HepG2 (cell line): ENCODE data around the gene ZNF445. TPM values are rescaled to one million over a fixed set of nuclear protein-coding genes. Genes with fewer than 3 reads are reported as not detected.

Experiments
- ATAC-seq: fragments of 200-7000 bp; cut with Tn5 transposase; 3 replicates; pipeline ENCODE4 v1.9.1; 2020; ENCODE audit warnings: mild to moderate bottlenecking, moderate library complexity
- BruUV-seq: library from RNA; stranded (reverse); fragments of 400-500 nt; replicated peaks from 2 replicates; lab custom pipeline; 2021; lab: Mats Ljungman, UMichigan
- CTCF ChIA-PET: fragments of 300-600 bp; formaldehyde crosslinking; extraction: SDS; loops from one replicate; lab custom pipeline; 2021; ENCODE audit warnings: low total read pairs, inconsistent platforms, low intra/inter-chr PET ratio; lab: Yijun Ruan, JAX
- POLR2A ChIA-PET: fragments of 350-600 bp; sonication (Branson Sonifier 250); formaldehyde crosslinking; loops from one replicate; lab custom pipeline; 2020; ENCODE audit warnings: antibody characterized with exemption, inconsistent platforms; lab: Yijun Ruan, JAX
- DNase-seq: peaks from one replicate; pipeline ENCODE4 v3.0.0-alpha.2; 2015; ENCODE audit warnings: low spot score
- FAIRE-seq: peaks from 3 replicates; lab custom pipeline; 2011; peaks lifted over from hg19 to GRCh38; lab: Jason Lieb, UNC
- H2AFZ ChIP-seq: one replicate; pipeline ENCODE4 v1.6.1; 2011; ENCODE audit warnings: low read length, inconsistent platforms
- H3K27ac ChIP-seq: fragments of 300-600 bp; 3 replicates; pipeline ENCODE4 v1.8.0; 2011; ENCODE audit warnings: mixed run types, mild to moderate bottlenecking, mixed read lengths, low read length, inconsistent platforms; ENCODE audit not compliant: insufficient read depth; ENCODE audit errors: extremely low read length
- H3K27me3 ChIP-seq, 2 experiments: fragments of 200-600 bp in 1 of 2; 2 replicates in 1 of 2; 3 replicates in 1 of 2; pipeline versions ENCODE4 v1.6.0 to v1.8.0; 2011; ENCODE audit warnings: low read length in 2 of 2, mild to moderate bottlenecking in 2 of 2, moderate library complexity in 2 of 2, inconsistent platforms in 1 of 2; ENCODE audit not compliant: insufficient read depth in 2 of 2, control insufficient read depth in 1 of 2
- H3K36me3 ChIP-seq, 2 experiments: fragments of 200-600 bp in 1 of 2; replicated peaks in 1 of 2; 2 replicates in 1 of 2; 3 replicates in 1 of 2; pipeline versions ENCODE4 v1.5.1 to v1.8.0; 2011; ENCODE audit warnings: low read length in 2 of 2, inconsistent platforms in 1 of 2; ENCODE audit not compliant: insufficient read depth in 2 of 2, control insufficient read depth in 1 of 2
- H3K4me1 ChIP-seq: 2 replicates; pipeline ENCODE4 v1.5.1; 2012; ENCODE audit warnings: low read length, inconsistent platforms; ENCODE audit not compliant: insufficient read depth
- H3K4me2 ChIP-seq: 2 replicates; pipeline ENCODE4 v1.6.0; 2011; ENCODE audit warnings: low read depth, low read length, inconsistent platforms
- H3K4me3 ChIP-seq, 3 experiments: fragments of 200-600 bp in 1 of 3; sonication (generic), shearing (Covaris generic) in 1 of 3; replicated peaks in 1 of 3; 2 replicates each; pipeline ENCODE4 v1.5.1; 2011 to 2016; ENCODE audit warnings: low read length in 3 of 3, inconsistent platforms in 2 of 3, low read depth in 2 of 3, mild to moderate bottlenecking in 2 of 3, control low read depth in 1 of 3, mixed read lengths in 1 of 3; ENCODE audit not compliant: insufficient read depth in 1 of 3
- H3K79me2 ChIP-seq: one replicate; pipeline ENCODE4 v1.6.1; 2011; ENCODE audit warnings: low read length, inconsistent platforms; ENCODE audit not compliant: insufficient read depth
- H3K9ac ChIP-seq: 2 replicates; pipeline ENCODE4 v1.6.0; 2011; ENCODE audit warnings: mild to moderate bottlenecking, low read depth, low read length, inconsistent platforms; ENCODE audit not compliant: insufficient read depth
- H3K9me3 ChIP-seq: 2 replicates; pipeline ENCODE4 v1.5.1; 2012; ENCODE audit warnings: mild to moderate bottlenecking, low read length
- H4K20me1 ChIP-seq: 2 replicates; pipeline ENCODE4 v1.6.0; 2011; ENCODE audit warnings: inconsistent platforms, mild to moderate bottlenecking, low read length, moderate library complexity; ENCODE audit not compliant: insufficient read depth
- PRDM4 ChIP-seq: sonication (generic); formaldehyde crosslinking; IDR thresholded peaks from 2 replicates; pipeline ENCODE4 v1.9.0; 2021; ENCODE audit warnings: missing genetic modification reagents, borderline replicate concordance
- ZBTB7B ChIP-seq: sonication (generic); formaldehyde crosslinking; IDR thresholded peaks from 2 replicates; pipeline ENCODE4 v1.4.0; 2020; ENCODE audit warnings: missing genetic modification reagents
- ZFP82 ChIP-seq: sonication (generic); formaldehyde crosslinking; IDR thresholded peaks from 2 replicates; pipeline ENCODE4 v1.5.1; 2020; ENCODE audit warnings: mild to moderate bottlenecking, missing genetic modification reagents, borderline replicate concordance
- ZMYM4 ChIP-seq: sonication (generic); formaldehyde crosslinking; IDR thresholded peaks from 2 replicates; pipeline ENCODE4 v1.8.1; 2023; ENCODE audit warnings: mild to moderate bottlenecking, missing genetic modification reagents
- WGBS: methylation state at CpG from one replicate; pipeline ENCODE4 v1.1.6; 2017; ENCODE audit warnings: low lambda C conversion rate; 5-methylcytosine and 5-hydroxymethylcytosine counted together
- in situ Hi-C: cut with HindIII; loops from 2 replicates; pipeline ENCODE4 v1.10.0; 2017; ENCODE audit warnings: low pct_unique_long_range_greater_than_20kb; ENCODE audit not compliant: extremely low pct_ligation_motif_present
- intact Hi-C: fragments of 100-400 bp; cut with micrococcal nuclease; formaldehyde crosslinking; loops from one replicate; pipeline ENCODE4 v1.10.0; 2022; ENCODE audit not compliant: unreplicated experiment
- polyA plus RNA-seq, 8 experiments: library from polyadenylated mRNA; depleted of rRNA in 3 of 8; stranded (reverse) in 7 of 8; unstranded in 1 of 8; fragments of >200 nt; fragmentation: Illumina TruSeq in 4 of 8; extraction: Trizol in 4 of 8; gene quantifications; 2 replicates each; pipeline versions ENCODE4 v1.2.1 to v1.2.3, GENCODE V29; 2011 to 2016; ENCODE audit warnings: low read depth in 4 of 8, missing spikeins in 1 of 8, mixed read lengths in 1 of 8; ENCODE audit not compliant: insufficient read depth in 1 of 8
- total RNA-seq, 5 experiments: library from RNA; depleted of rRNA; stranded (reverse); fragments of >200 nt; fragmentation: Illumina TruSeq; extraction: Trizol; gene quantifications; 2 replicates each; pipeline ENCODE4 v1.2.3, GENCODE V29; 2016; ENCODE audit warnings: low read depth in 1 of 5

The ZNF445 gene
- total and polyA plus RNA-seq, 2 of the 13 experiments (the other 11 are each of a cell fraction or from before 2014, with no cell fraction given), result 4.4 to 10.3 TPM

DNA sequence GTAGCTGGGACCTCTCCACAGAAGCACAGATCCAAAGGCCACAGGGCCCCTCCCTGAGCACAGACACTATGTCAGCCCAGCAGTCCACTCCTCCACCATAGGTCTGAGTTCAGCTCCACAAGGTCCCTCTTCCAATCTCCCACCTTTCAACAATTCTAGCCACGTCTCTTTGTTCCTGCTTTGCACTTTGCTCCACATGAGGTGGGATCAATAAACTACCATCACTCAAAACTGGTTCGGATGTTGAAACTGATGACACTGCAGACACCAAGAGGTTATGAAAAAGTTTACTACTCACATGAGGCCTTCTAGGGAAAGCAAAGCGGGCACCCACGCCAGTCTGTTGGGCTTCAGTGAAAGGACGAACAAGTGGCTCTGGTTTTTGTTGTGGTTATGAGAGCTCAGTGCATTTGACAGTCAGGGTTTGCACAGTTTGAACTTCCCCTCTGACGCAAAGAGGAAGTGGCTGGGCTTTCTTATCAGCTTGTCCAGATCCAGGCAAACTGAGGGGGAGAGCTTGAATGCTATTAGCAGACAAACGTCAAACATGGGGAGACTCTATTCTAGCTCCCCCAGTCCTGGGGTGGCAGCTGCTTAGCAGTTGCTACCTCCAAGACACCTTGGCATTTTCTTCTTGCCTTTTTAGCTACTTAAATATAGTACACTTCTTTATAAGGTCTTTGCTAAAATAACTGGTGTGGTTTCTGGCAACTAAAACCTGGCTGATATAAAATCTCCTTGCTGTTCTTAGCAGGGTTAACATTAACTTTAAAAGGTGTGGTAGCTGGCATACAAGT lies 37.8 kb downstream of the ZNF445 start (continued):
- no peak for TF ChIP-seq PRDM4 (CRISPR knock-in tag)

- Histone ChIP-seq H3K36me3 (peaks cover 0 to 8% of the 10 kb centered on the region in 2 experiments; a peak in 1 of 5 replicates), H3K4me3 (no peak overlapping the region), H3K9me3 (no peaks in the 10 kb centered on the region), H4K20me1 (no peaks in the 10 kb centered on the region), H3K9ac (no peak overlapping the region), H3K4me1 (peaks cover 45% of the 10 kb centered on the region), H3K27me3 (no peaks in the 10 kb centered on the region), H3K27ac (no peak overlapping the region), H3K79me2 (no peaks in the 10 kb centered on the region), H3K4me2 (no peak overlapping the region), H2AFZ (no peak overlapping the region)
- ATAC-seq (no peak), FAIRE-seq (no peak), DNase-seq (no peak)
- ChIA-PET CTCF (no interaction called here), POLR2A (no interaction called here)
- no TSS peak for BruUV-seq
- TF ChIP-seq ZFP82 (no peak), ZBTB7B (CRISPR knock-in tag) (no peak), ZMYM4 (CRISPR knock-in tag) (no peak)
- in situ Hi-C loops, result loop anchor here (10.0 kb wide), 1 partner anchor 113 kb away; no protein-coding TSS in a partner anchor
- intact Hi-C loops, result loop anchor here (5.0 kb wide), 1 partner anchor 115 kb away; no protein-coding TSS in a partner anchor
- 95% methylated on average over 7 of the region's 7 CpGs for WGBS
Measured at GRCh38 chr3:44437800-44438199, 39.7 kb downstream of the ZNF445 start.
